Stimulated activated CD8-positive, alpha-beta memory T cell treated with anti-CD3 and anti-CD28 coated beads, Interleukin-7, amount 100 ng/mL, for 4 hours (primary cell): ENCODE data around the gene SCMH1.

Experiments
- DNase-seq, 2 donors: peaks; one replicate each; pipeline ENCODE4 v3.0.0-alpha.2; 2020; ENCODE audit warnings: low read depth in 2 of 2

The SCMH1 gene

GRCh38 chr1:41097105-41097504 is 145.0 kb downstream of the SCMH1 start:
- DNase-seq = no peak

GRCh38 chr1:41093826-41094225 is 148.3 kb downstream of the SCMH1 start:
- no peak for DNase-seq

DNA sequence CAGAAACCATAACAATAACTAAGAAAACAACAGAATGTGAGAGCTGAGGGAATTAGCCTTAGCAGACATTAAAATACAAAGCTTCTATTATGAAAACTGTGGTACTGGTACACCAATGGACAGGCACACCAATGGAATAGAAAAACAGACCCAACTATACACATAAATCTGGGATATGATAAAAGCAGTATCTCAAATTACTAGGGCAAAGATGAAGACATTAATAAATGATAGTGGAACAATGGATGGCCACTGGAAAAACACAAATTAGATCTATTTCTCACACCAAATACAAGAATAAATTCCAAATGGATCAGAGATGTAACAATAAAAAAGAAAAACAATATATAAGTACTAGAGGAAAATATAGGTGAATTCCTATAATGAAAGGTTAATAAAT is 155.2 kb downstream of the SCMH1 start:
- no peak for DNase-seq

- DNase-seq = no peak
Observed at GRCh38 chr1:41078616-41079015, 163.5 kb downstream of the SCMH1 start.

GRCh38 chr1:41078193-41078592 is 163.9 kb downstream of the SCMH1 start:
- DNase-seq = no peak

DNA sequence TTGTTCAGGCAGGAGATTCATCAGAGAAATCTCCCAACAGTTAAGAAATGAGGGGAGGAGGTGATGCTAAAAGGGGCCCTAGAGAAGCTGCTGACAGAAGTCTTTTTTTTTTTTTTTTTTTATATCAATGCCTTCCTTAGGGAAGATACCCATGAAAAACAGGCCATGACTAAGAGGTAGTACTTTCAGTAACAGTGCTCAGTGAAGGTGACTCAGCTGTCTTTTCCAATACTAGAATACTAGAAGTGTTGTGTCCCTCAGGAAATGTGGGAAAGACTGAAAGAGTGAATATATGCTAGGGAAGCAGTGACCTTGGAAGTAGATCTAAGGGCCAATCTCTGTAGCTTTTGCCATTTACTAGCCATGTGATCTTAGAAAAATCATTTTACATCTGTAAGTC is 168.1 kb downstream of the SCMH1 start:
- no peak for DNase-seq

GRCh38 chr1:41072051-41072450 is 170.1 kb downstream of the SCMH1 start:
- DNase-seq = no peak

- DNase-seq = no peak
Observed at GRCh38 chr1:41056907-41057306, 185.2 kb downstream of the SCMH1 start.

DNA sequence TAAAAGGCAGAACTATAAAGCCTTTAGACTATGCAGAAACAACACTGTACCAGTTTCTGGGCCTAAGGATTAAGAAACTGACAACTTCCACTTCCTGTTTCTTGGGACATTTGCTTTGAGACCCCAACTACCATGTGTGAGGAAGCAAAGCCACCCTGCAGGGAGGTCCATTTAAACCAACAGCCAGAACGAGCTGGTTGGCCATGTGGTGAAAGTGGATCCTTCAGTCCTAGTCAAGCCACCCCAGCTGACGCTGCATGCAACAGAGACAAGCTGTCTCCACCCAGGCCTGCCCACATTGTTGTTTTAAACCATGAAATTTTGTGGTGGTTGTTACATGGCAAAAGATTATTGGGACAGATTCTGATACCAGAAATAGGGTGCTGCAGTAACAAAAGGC is 188.8 kb downstream of the SCMH1 start:
- no peak for DNase-seq

DNA sequence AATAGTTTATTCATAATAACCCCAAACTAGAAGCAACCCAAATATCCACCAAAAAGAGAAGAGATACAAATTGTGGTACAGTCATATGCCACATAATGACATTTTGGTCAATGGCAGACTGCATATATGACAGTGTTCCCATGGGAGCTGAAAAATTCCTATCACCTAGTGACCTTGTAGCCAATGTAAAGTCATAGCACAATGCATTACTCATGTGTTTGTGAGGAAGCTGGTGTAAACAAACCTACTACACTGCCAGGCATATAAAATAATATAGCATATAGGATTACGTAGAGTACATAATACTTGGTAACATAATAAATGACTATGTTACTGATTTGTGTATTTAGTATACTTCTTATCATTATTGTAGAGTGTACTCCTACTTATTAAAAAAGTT is 191.1 kb downstream of the SCMH1 start:
- no peak for DNase-seq

DNA sequence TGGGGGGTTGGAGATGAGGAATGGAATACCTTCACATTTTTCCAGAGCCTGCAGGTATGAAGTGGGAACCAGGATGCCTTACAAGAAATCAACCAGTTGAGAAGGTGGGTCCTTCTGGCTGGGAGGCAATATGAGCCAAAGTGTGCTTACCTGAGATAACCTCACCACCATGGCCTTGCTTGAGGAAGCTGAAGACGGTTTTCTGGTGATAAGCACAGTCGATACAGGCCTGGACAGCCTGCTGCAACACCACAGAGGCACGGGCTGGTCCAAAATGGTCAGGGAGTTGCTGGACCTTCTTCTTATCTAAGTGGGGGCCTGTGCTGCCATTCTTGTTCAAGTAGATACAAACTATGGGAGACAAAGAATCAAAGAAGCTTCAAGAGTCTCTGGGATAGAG is 193.6 kb downstream of the SCMH1 start:
- no peak for DNase-seq

DNA sequence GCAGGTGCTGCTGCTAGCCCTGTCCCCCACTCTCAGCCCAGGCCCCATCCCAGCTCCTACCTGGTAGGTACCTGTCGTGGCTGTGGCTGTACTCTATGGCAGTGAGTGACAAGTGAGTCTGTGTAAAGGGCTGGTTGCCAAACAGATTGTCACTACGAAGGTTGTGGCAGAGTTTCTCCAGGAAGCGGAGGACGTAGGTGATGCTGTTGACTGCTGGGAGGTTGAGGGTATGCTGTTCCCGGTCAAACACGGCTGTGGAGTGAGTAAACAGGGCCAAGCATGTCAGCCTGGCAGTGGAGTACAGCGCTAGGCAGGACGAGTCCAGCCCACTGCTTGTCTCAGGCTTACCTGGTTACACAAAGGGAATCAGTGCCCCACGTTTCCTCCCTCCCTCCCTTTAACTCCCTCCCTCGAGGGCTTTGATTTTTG is 195.7 kb downstream of the SCMH1 start:
- DNase-seq = no peak

- DNase-seq = no peak
Observed at GRCh38 chr1:41045740-41046139, 196.4 kb downstream of the SCMH1 start.

- DNase-seq = no peak
Observed at GRCh38 chr1:41044187-41044586, 197.9 kb downstream of the SCMH1 start.

- DNase-seq = no peak
Observed at GRCh38 chr1:41041614-41042270, 200.4 kb downstream of the SCMH1 start.

- no peak for DNase-seq
Observed at GRCh38 chr1:41038110-41038509, 204.0 kb downstream of the SCMH1 start.

GRCh38 chr1:41037116-41037903 is 204.8 kb downstream of the SCMH1 start:
- no peak for DNase-seq

DNA sequence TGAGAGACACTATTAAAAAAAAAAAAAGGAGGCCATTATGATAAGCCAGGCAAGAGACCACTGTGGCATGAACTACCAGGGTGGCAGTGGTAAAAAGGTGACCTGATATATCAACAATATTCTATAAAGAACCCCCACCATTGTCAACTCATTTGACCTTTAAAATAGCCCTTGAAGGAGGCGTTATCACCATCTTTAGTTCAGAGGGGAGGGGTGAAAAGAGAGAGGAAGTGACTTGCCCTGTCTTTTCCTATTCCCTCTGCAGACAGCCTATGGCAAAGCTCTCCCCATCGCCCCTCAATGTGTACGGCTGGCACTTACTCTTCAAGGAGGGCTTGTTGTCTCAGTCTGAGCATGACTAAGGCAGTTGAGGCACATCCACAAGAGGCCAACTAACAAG is 208.8 kb downstream of the SCMH1 start:
- no peak for DNase-seq

GRCh38 chr1:41032147-41032546 is 210.0 kb downstream of the SCMH1 start:
- no peak for DNase-seq

- DNase-seq = no peak
Observed at GRCh38 chr1:41030872-41031616, 211.1 kb downstream of the SCMH1 start.

DNA sequence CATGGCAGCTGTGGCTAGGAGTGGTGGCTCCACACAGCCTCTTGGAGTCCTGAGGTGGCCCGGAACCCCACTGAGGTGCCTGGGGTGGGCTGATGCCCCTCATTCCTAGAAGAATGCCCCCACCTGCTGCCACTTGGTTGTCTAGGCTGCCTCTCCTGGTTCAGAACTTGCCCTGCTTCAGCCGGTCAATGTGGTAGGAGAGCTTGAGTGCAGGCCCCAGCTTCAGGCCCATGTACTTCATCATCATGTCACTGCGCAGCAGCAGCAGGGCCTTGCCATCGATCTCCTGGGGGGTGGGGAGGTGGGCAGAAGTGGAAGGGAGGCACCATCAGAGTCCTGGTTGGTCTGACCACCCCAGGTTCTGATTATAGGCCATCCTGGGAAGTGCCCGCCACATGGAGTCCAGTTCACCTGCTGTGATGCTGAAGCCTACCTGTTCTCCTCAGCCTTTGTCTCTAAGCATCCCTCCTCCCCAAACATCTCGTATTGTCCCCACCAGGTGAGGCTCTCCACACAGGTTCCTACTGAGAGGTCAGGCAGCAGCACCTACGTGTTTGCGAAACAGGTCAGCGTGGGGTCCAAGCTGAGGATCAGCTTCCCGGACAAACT is 214.0 kb downstream of the SCMH1 start:
- DNase-seq = no peak
